A172 (cell line): Measurements from ENCODE around the gene MPDU1. TPM values are rescaled to one million over a fixed set of nuclear protein-coding genes. Genes with fewer than 3 reads are reported as not detected.

ENCODE experiments used
- DNase-seq: peaks from one replicate; pipeline ENCODE4 v3.0.0-alpha.2; 2015; ENCODE audit warnings: low spot score
- total RNA-seq: library from RNA; depleted of rRNA; stranded (reverse); fragments of >200 nt; shearing (Covaris generic); gene quantifications from 2 replicates; pipeline ENCODE4 v1.2.3, GENCODE V29; 2014

Gene MPDU1
- total RNA-seq, 1 experiment from 2014 or later = 246 TPM

GRCh38 chr17:7560172-7561027 lies 23.3 kb upstream of the MPDU1 start:
- DNase-seq = no peak

- DNase-seq = peak; percentile 89
Measured at GRCh38 chr17:7561028-7561575, 22.6 kb upstream of the MPDU1 start.

- peak; percentile 78 for DNase-seq
Measured at GRCh38 chr17:7561589-7562207, 22.0 kb upstream of the MPDU1 start, which contains the start of gene SENP3. Gene SENP3, plus strand, starts transcription at chr17:7561919. Its CDS starts 1,158 bp downstream, at chr17:7563077.

GRCh38 chr17:7562208-7562605 lies 21.4 kb upstream of the MPDU1 start:
- no peak for DNase-seq

- DNase-seq = no peak
Measured at GRCh38 chr17:7563115-7563869, 20.4 kb upstream of the MPDU1 start.

- DNase-seq = no peak
Measured at GRCh38 chr17:7569571-7569970, 14.1 kb upstream of the MPDU1 start.

- DNase-seq = no peak
Measured at GRCh38 chr17:7570351-7570750, 13.3 kb upstream of the MPDU1 start.

- no peak for DNase-seq
Measured at GRCh38 chr17:7572338-7572587, 11.4 kb upstream of the MPDU1 start.

- peak; percentile 100 for DNase-seq
Measured at GRCh38 chr17:7572588-7573323, 10.9 kb upstream of the MPDU1 start.

- peak; percentile 82 for DNase-seq
Measured at GRCh38 chr17:7573324-7574080, 10.2 kb upstream of the MPDU1 start.

GRCh38 chr17:7574176-7574953 lies 9.3 kb upstream of the MPDU1 start:
- DNase-seq = no peak

GRCh38 chr17:7575481-7575883 lies 8.2 kb upstream of the MPDU1 start:
- DNase-seq = no peak

GRCh38 chr17:7575959-7576358 lies 7.7 kb upstream of the MPDU1 start:
- DNase-seq = no peak

GRCh38 chr17:7576432-7576937 lies 7.2 kb upstream of the MPDU1 start:
- no peak for DNase-seq

- DNase-seq = no peak
Measured at GRCh38 chr17:7577327-7578199, 6.1 kb upstream of the MPDU1 start.

GRCh38 chr17:7579001-7579833 lies 4.4 kb upstream of the MPDU1 start, which contains the start of gene CD68:
Gene CD68, plus strand, starts transcription at chr17:7579638. Its CDS starts 40 bp downstream, at chr17:7579678.
- DNase-seq = peak; percentile 94

GRCh38 chr17:7579834-7580603 lies 3.6 kb upstream of the MPDU1 start:
- DNase-seq = no peak
